Adipocyte (in vitro differentiated cells): Measurements from ENCODE around the gene PAX4.
"Not testable (repeated sequence)": the region's sequence is repeated elsewhere in the genome, so short reads cannot be mapped to it uniquely, and the experiment has no call there.

Source experiments
- DNase-seq: peaks from one replicate; pipeline ENCODE4 v3.0.0-alpha.2; 2015; ENCODE audit warnings: low read depth
- H3K27me3 ChIP-seq: replicated peaks from 2 replicates; pipeline ENCODE4 v1.7.0; 2013; ENCODE audit warnings: mild to moderate bottlenecking, low read length, moderate library complexity; ENCODE audit not compliant: control insufficient read depth, insufficient read depth
- H3K36me3 ChIP-seq: 2 replicates; pipeline ENCODE4 v1.7.0; 2013; ENCODE audit warnings: low read length, mild to moderate bottlenecking, moderate library complexity; ENCODE audit not compliant: control insufficient read depth, insufficient read depth, severe bottlenecking
- H3K4me1 ChIP-seq: 2 replicates; pipeline ENCODE4 v1.7.0; 2013; ENCODE audit warnings: mild to moderate bottlenecking, low read length, moderate library complexity; ENCODE audit not compliant: control insufficient read depth, insufficient read depth
- H3K4me3 ChIP-seq: 2 replicates; pipeline ENCODE4 v1.7.0; 2013; ENCODE audit warnings: mild to moderate bottlenecking, low read length, moderate library complexity
- H3K9ac ChIP-seq: 2 replicates; pipeline ENCODE4 v1.7.0; 2013; ENCODE audit warnings: mild to moderate bottlenecking, low read length, moderate library complexity
- H3K9me3 ChIP-seq: 2 replicates; pipeline ENCODE4 v1.7.0; 2013; ENCODE audit warnings: mild to moderate bottlenecking, low read length, moderate library complexity; ENCODE audit not compliant: control insufficient read depth

Gene PAX4

GRCh38 chr7:127584648-127585043, 33.3 kb downstream of the PAX4 start:
- Histone ChIP-seq H3K4me3 (peak overlapping the region; percentile 96), H3K9ac (peak overlapping the region; percentile 92)
- DNase-seq, result no peak

GRCh38 chr7:127582361-127582760, 35.6 kb downstream of the PAX4 start:
- H3K4me1 ChIP-seq, result peaks cover 71% of the 10 kb centered on the region
- H3K9ac ChIP-seq, result peak overlapping the region; percentile 52
- H3K9me3 ChIP-seq, result no peaks in the 10 kb centered on the region
- peaks cover 19% of the 10 kb centered on the region for H3K36me3 ChIP-seq
- no peaks in the 10 kb centered on the region for H3K27me3 ChIP-seq
- no peak for DNase-seq
- H3K4me3 ChIP-seq, result peak overlapping the region; percentile 56

More at GRCh38 chr7:127584648-127585043, 33.3 kb downstream of the PAX4 start:
- peaks cover 66% of the 10 kb centered on the region for H3K4me1 ChIP-seq
- peaks cover 19% of the 10 kb centered on the region for H3K36me3 ChIP-seq
- H3K27me3 ChIP-seq, result no peaks in the 10 kb centered on the region
- H3K9me3 ChIP-seq, result no peaks in the 10 kb centered on the region

GRCh38 chr7:127581716-127582115, 36.2 kb downstream of the PAX4 start:
- Histone ChIP-seq H3K9me3 (no peaks in the 10 kb centered on the region), H3K4me1 (peaks cover 68% of the 10 kb centered on the region), H3K27me3 (no peaks in the 10 kb centered on the region), H3K4me3 (peak overlapping the region; percentile 56), H3K36me3 (peaks cover 19% of the 10 kb centered on the region), H3K9ac (peak overlapping the region; percentile 52)
- no peak for DNase-seq

GRCh38 chr7:127580612-127581011, 37.3 kb downstream of the PAX4 start:
- peak overlapping the region; percentile 56 for H3K4me3 ChIP-seq
- H3K4me1 ChIP-seq, result peaks cover 65% of the 10 kb centered on the region
- no peaks in the 10 kb centered on the region for H3K9me3 ChIP-seq
- H3K27me3 ChIP-seq, result no peaks in the 10 kb centered on the region
- H3K36me3 ChIP-seq, result peaks cover 19% of the 10 kb centered on the region
- no peak overlapping the region for H3K9ac ChIP-seq
- DNase-seq, result no peak

- Histone ChIP-seq H3K4me1 (peaks cover 54% of the 10 kb centered on the region), H3K4me3 (no peak overlapping the region), H3K36me3 (peaks cover 19% of the 10 kb centered on the region), H3K27me3 (no peaks in the 10 kb centered on the region), H3K9ac (no peak overlapping the region), H3K9me3 (no peaks in the 10 kb centered on the region)
- peak; percentile 12 for DNase-seq
Measured at GRCh38 chr7:127578711-127579275, 39.1 kb downstream of the PAX4 start.

- H3K27me3 ChIP-seq, result no peaks in the 10 kb centered on the region
- H3K36me3 ChIP-seq, result peaks cover 19% of the 10 kb centered on the region
- no peak overlapping the region for H3K4me3 ChIP-seq
- peaks cover 48% of the 10 kb centered on the region for H3K4me1 ChIP-seq
- no peak overlapping the region for H3K9ac ChIP-seq
- H3K9me3 ChIP-seq, result no peaks in the 10 kb centered on the region
- peak; percentile 29 for DNase-seq
Measured at GRCh38 chr7:127578036-127578684, 39.8 kb downstream of the PAX4 start.

GRCh38 chr7:127571741-127572505, 46.0 kb downstream of the PAX4 start:
- H3K9me3 ChIP-seq, result no peaks in the 10 kb centered on the region

GRCh38 chr7:127568034-127568433, 49.9 kb downstream of the PAX4 start:
- DNase-seq, H3K4me3 ChIP-seq, H3K27me3 ChIP-seq, H3K36me3 ChIP-seq, H3K9ac ChIP-seq, H3K4me1 ChIP-seq, H3K9me3 ChIP-seq: not testable (repeated sequence)

More at GRCh38 chr7:127571741-127572505, 46.0 kb downstream of the PAX4 start:
- H3K27me3 ChIP-seq, result no peaks in the 10 kb centered on the region
- DNase-seq, result no peak
- H3K9ac ChIP-seq, result no peak overlapping the region
- H3K4me3 ChIP-seq, result no peak overlapping the region
- H3K36me3 ChIP-seq, result no peaks in the 10 kb centered on the region
- no peaks in the 10 kb centered on the region for H3K4me1 ChIP-seq

GRCh38 chr7:127566242-127566641, 51.7 kb downstream of the PAX4 start:
- no peaks in the 10 kb centered on the region for H3K36me3 ChIP-seq
- H3K4me3 ChIP-seq, result no peak overlapping the region
- peaks cover 10% of the 10 kb centered on the region for H3K9me3 ChIP-seq
- H3K4me1 ChIP-seq, result no peaks in the 10 kb centered on the region
- no peaks in the 10 kb centered on the region for H3K27me3 ChIP-seq
- no peak overlapping the region for H3K9ac ChIP-seq
- DNase-seq, result no peak
